A549 (cell line): ENCODE data around the gene DIS3L2. TPM values are rescaled to one million over a fixed set of nuclear protein-coding genes. Genes with fewer than 3 reads are reported as not detected.

Source experiments
- ATAC-seq, 2 experiments: fragments of 200-7000 bp in 1 of 2; fragments of >200 bp in 1 of 2; cut with Nextera tagmentation in 1 of 2; cut with Tn5 transposase in 1 of 2; 3 replicates each; pipeline versions ENCODE4 v1.8.0 to v1.9.1; 2018 to 2020; ENCODE audit warnings: mild to moderate bottlenecking in 1 of 2, moderate library complexity in 1 of 2
- CTCF ChIA-PET: fragments of 300-600 bp; sonication (Branson Sonifier 250); formaldehyde crosslinking; extraction: SDS; loops from one replicate; lab custom pipeline; 2021; ENCODE audit warnings: antibody characterized with exemption, inconsistent platforms; lab: Yijun Ruan, JAX
- POLR2A ChIA-PET: fragments of 350-600 bp; formaldehyde crosslinking; extraction: SDS; loops from one replicate; lab custom pipeline; 2021; ENCODE audit warnings: antibody characterized with exemption, inconsistent platforms; lab: Yijun Ruan, JAX
- DNase-seq, 2 experiments: peaks; one replicate each; pipeline versions ENCODE4 v3.0.0 to v3.0.0-alpha.2; 2011 to 2016; ENCODE audit warnings: low read depth in 1 of 2, low spot score in 1 of 2
- FAIRE-seq: peaks from 2 replicates; lab custom pipeline; 2011; peaks lifted over from hg19 to GRCh38; lab: Jason Lieb, UNC
- H3K27ac ChIP-seq, 2 experiments: fragments of >200 bp; sonication (Bioruptor Twin); formaldehyde crosslinking; 3 replicates each; pipeline ENCODE4 v1.5.1; 2016 to 2017
- H3K4me1 ChIP-seq: fragments of >200 bp; sonication (Bioruptor Twin); formaldehyde crosslinking; 3 replicates; pipeline ENCODE4 v1.6.1; 2016
- H3K4me2 ChIP-seq: fragments of >200 bp; sonication (Bioruptor Twin); formaldehyde crosslinking; 3 replicates; pipeline ENCODE4 v1.6.1; 2016
- H3K4me3 ChIP-seq: fragments of >200 bp; sonication (Bioruptor Twin); formaldehyde crosslinking; 3 replicates; pipeline ENCODE4 v1.5.1; 2016
- H3K9me3 ChIP-seq: fragments of >200 bp; sonication (Bioruptor Twin); formaldehyde crosslinking; 3 replicates; pipeline ENCODE4 v1.6.1; 2016
- CBX2 ChIP-seq: fragments of 200-600 bp; sonication (generic); IDR thresholded peaks from 2 replicates; pipeline ENCODE4 v1.6.1; 2016; ENCODE audit warnings: low read depth, mild to moderate bottlenecking, borderline replicate concordance
- CBX8 ChIP-seq: fragments of 200-600 bp; sonication (generic); IDR thresholded peaks from 2 replicates; pipeline ENCODE4 v1.6.1; 2016
- CHD2 ChIP-seq: fragments of 150-350 bp; IDR thresholded peaks from 2 replicates; pipeline ENCODE4 v1.6.1; 2014; ENCODE audit warnings: low read length; ENCODE audit not compliant: partially characterized antibody
- CTCF ChIP-seq: fragments of >200 bp; sonication (Bioruptor Twin); formaldehyde crosslinking; IDR thresholded peaks from 3 replicates; pipeline ENCODE4 v1.5.1; 2016
- E2F6 ChIP-seq: IDR thresholded peaks from 2 replicates; pipeline ENCODE4 v1.6.1; 2012; ENCODE audit warnings: low read depth, borderline replicate concordance
- EHF ChIP-seq: fragments of 250-450 bp; sonication (Bioruptor Pico); IDR thresholded peaks from 2 replicates; pipeline ENCODE4 v1.5.0; 2020; ENCODE audit warnings: mild to moderate bottlenecking
- EHMT2 ChIP-seq: fragments of 200-600 bp; sonication (generic); IDR thresholded peaks from 2 replicates; pipeline ENCODE4 v1.6.1; 2016; ENCODE audit warnings: antibody characterized with exemption, low read depth, mild to moderate bottlenecking, moderate library complexity
- ESRRA ChIP-seq: fragments of 150-350 bp; IDR thresholded peaks from 2 replicates; pipeline ENCODE4 v1.6.1; 2014; ENCODE audit warnings: mild to moderate bottlenecking, low read length, borderline replicate concordance
- FOSB ChIP-seq: fragments of 250-450 bp; sonication (Bioruptor Pico); IDR thresholded peaks from 2 replicates; pipeline ENCODE4 v1.5.0; 2020; ENCODE audit warnings: mild to moderate bottlenecking, moderate library complexity
- FOSL2 ChIP-seq, 2 experiments: fragments of 450-650 bp in 1 of 2; fragments of >200 bp in 1 of 2; sonication (Bioruptor Twin) in 1 of 2; formaldehyde crosslinking; IDR thresholded peaks; 2 replicates each; pipeline versions ENCODE4 v1.5.0 to v1.6.1; 2016 to 2020; ENCODE audit warnings: mild to moderate bottlenecking in 1 of 2, moderate library complexity in 1 of 2
- FOXS1 ChIP-seq: fragments of 250-450 bp; sonication (Bioruptor Pico); IDR thresholded peaks from 2 replicates; pipeline ENCODE4 v1.5.0; 2020; ENCODE audit warnings: mild to moderate bottlenecking, moderate library complexity
- HDAC2 ChIP-seq: fragments of 200-600 bp; sonication (generic); IDR thresholded peaks from 2 replicates; pipeline ENCODE4 v1.6.1; 2016
- JUN ChIP-seq, 2 experiments: fragments of >200 bp; sonication (Bioruptor Twin); formaldehyde crosslinking; IDR thresholded peaks; 2 replicates in 1 of 2; 3 replicates in 1 of 2; pipeline ENCODE4 v1.6.1; 2016 to 2017
- JUNB ChIP-seq: fragments of >200 bp; sonication (Bioruptor Twin); formaldehyde crosslinking; IDR thresholded peaks from 2 replicates; pipeline ENCODE4 v1.6.1; 2016
- KDM1A ChIP-seq: fragments of 200-600 bp; sonication (generic); IDR thresholded peaks from 2 replicates; pipeline ENCODE4 v1.6.1; 2016; ENCODE audit warnings: low read depth, mild to moderate bottlenecking
- KDM5A ChIP-seq: fragments of 200-600 bp; sonication (generic); IDR thresholded peaks from 2 replicates; pipeline ENCODE4 v1.6.1; 2016; ENCODE audit warnings: antibody characterized with exemption, mild to moderate bottlenecking
- MAX ChIP-seq: IDR thresholded peaks from 2 replicates; pipeline ENCODE4 v1.6.1; 2012
- MYC ChIP-seq: IDR thresholded peaks from 2 replicates; pipeline ENCODE4 v1.6.1; 2012; ENCODE audit warnings: mild to moderate bottlenecking, inconsistent platforms, low read length, improper control_type of control experiment, borderline replicate concordance
- NFE2L2 ChIP-seq: fragments of 150-350 bp; conservative IDR thresholded peaks from 2 replicates; pipeline ENCODE4 v1.6.1; 2014; ENCODE audit warnings: low read length
- NPAS2 ChIP-seq: fragments of 250-450 bp; sonication (Bioruptor Pico); IDR thresholded peaks from 2 replicates; pipeline ENCODE4 v1.8.0; 2022; ENCODE audit warnings: mild to moderate bottlenecking, moderate library complexity, borderline replicate concordance
- PHF8 ChIP-seq: fragments of 200-600 bp; sonication (generic); IDR thresholded peaks from 2 replicates; pipeline ENCODE4 v1.6.1; 2016; ENCODE audit warnings: low read depth, mild to moderate bottlenecking, antibody characterized with exemption, moderate library complexity, borderline replicate concordance
- RARB ChIP-seq: fragments of 250-450 bp; sonication (Bioruptor Pico); IDR thresholded peaks from 2 replicates; pipeline ENCODE4 v1.8.0; 2021; ENCODE audit warnings: mild to moderate bottlenecking, moderate library complexity
- RCOR1 ChIP-seq: fragments of 150-350 bp; IDR thresholded peaks from 2 replicates; pipeline ENCODE4 v1.6.1; 2014; ENCODE audit warnings: antibody characterized with exemption, low read length, low read depth
- RFX5 ChIP-seq: fragments of 450-650 bp; IDR thresholded peaks from 2 replicates; pipeline ENCODE4 v1.7.1; 2014; ENCODE audit warnings: antibody characterized with exemption, mild to moderate bottlenecking, moderate library complexity
- RNF2 ChIP-seq: fragments of 200-600 bp; sonication (generic); IDR thresholded peaks from 2 replicates; pipeline ENCODE4 v1.6.1; 2016; ENCODE audit warnings: low read depth, mild to moderate bottlenecking, antibody characterized with exemption, moderate library complexity, borderline replicate concordance
- USF2 ChIP-seq: fragments of 450-650 bp; IDR thresholded peaks from 2 replicates; pipeline ENCODE4 v1.6.1; 2014; ENCODE audit warnings: antibody characterized with exemption
- ZFP36 ChIP-seq: fragments of 450-650 bp; IDR thresholded peaks from 2 replicates; pipeline ENCODE4 v1.6.1; 2014; ENCODE audit warnings: borderline replicate concordance; ENCODE audit not compliant: partially characterized antibody
- WGBS: methylation state at CpG from one replicate; pipeline ENCODE4 v1.1.6; 2017; ENCODE audit errors: missing lambda C conversion rate; 5-methylcytosine and 5-hydroxymethylcytosine counted together
- polyA plus RNA-seq, 4 experiments: library from polyadenylated mRNA; depleted of rRNA in 3 of 4; stranded (reverse); fragments of >200 nt; fragmentation: RNase III in 1 of 4; extraction: RNeasy Plus Mini Kit Qiagen cat#74134 plus additional on column Dnase treatment in 1 of 4; gene quantifications; 2 replicates in 3 of 4; 3 replicates in 1 of 4; pipeline ENCODE4 v1.2.3, GENCODE V29; 2011 to 2017

DIS3L2 gene
- polyA plus RNA-seq, 2 of the 4 experiments (the other 2 are of a cell fraction) = 14.9 to 15.4 TPM

DNA sequence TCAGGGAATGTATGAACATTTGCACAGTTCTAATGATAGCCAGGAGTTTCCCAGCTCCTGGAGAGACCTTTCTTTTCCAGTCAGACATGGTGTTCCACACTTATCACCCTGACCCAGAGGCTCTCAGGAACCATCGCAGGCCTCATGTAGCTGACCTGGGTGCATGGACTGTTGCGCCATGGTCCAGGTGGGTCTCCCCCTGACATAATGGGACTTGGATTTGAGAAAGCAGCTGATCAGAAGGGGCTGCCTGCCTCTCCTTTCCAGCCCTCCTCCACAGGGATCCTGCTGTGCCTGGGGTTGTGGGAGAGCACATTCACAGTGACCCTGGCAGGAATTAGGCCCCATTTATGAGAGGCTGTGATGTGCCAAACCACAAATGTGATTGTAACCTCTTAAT lies 283.6 kb downstream of the DIS3L2 start:
- WGBS = 95% methylated on average over 2 of the region's 2 CpGs
- Histone ChIP-seq H3K27ac (no peak overlapping the region), H3K4me1 (no peaks in the 10 kb centered on the region), H3K4me3 (no peak overlapping the region), H3K4me2 (no peak overlapping the region), H3K9me3 (no peaks in the 10 kb centered on the region)
- DNase-seq = no peak
- ChIA-PET CTCF (interaction anchor here (0.9 to 1.5 kb wide), 2 partner anchors 59 to 91 kb away, joined by 3 read pairs; no protein-coding TSS in a partner anchor), POLR2A (no interaction called here)
- TF ChIP-seq KDM5A (no peak), ZFP36 (no peak), JUNB (no peak), FOSB (no peak), JUN (IDR thresholded peaks at IDR 0.05) (no peak), FOSL2 (IDR thresholded peaks at IDR 0.05) (no peak), FOSL2 (CRISPR knock-in tag; IDR thresholded peaks at IDR 0.05) (no peak), USF2 (no peak), HDAC2 (no peak), MAX (no peak), KDM1A (no peak), RFX5 (no peak)
- FAIRE-seq = no peak
- no peak for ATAC-seq

GRCh38 chr2:232246245-232246644 lies 284.7 kb downstream of the DIS3L2 start:
- H3K27ac ChIP-seq = no peak overlapping the region
- ATAC-seq (no peak), FAIRE-seq (no peak), DNase-seq (no peak)
- WGBS = 98% methylated on average over 3 of the region's 3 CpGs
- TF ChIP-seq CTCF (no peak), NPAS2 (CRISPR knock-in tag) (no peak), CBX2 (no peak), ESRRA (no peak), PHF8 (no peak), RARB (CRISPR knock-in tag) (no peak), FOSL2 (IDR thresholded peaks at IDR 0.05) (no peak), FOSL2 (CRISPR knock-in tag; IDR thresholded peaks at IDR 0.05) (no peak), EHF (CRISPR knock-in tag) (no peak), MYC (no peak), FOXS1 (CRISPR knock-in tag) (no peak), E2F6 (no peak), MAX (no peak), CHD2 (no peak), EHMT2 (no peak), NFE2L2 (no peak), RCOR1 (no peak), CBX8 (no peak), RNF2 (no peak), ZFP36 (no peak), KDM1A (no peak)
- no peaks in the 10 kb centered on the region for H3K4me1 ChIP-seq
- no peaks in the 10 kb centered on the region for H3K9me3 ChIP-seq
- ChIA-PET POLR2A (no interaction called here), CTCF (interaction anchor here (1.4 kb wide), 2 partner anchors 13 to 35 kb away, joined by 3 read pairs; no protein-coding TSS in a partner anchor)
- no peak overlapping the region for H3K4me3 ChIP-seq
- H3K4me2 ChIP-seq = no peak overlapping the region
